T47D (cell line): Measurements from ENCODE around the gene TAGLN.
"Not testable (repeated sequence)": the region's sequence is repeated elsewhere in the genome, so short reads cannot be mapped to it uniquely, and the experiment has no call there.

Experiments
- DNase-seq, 2 experiments: peaks; one replicate each; pipeline versions ENCODE4 v3.0.0 to v3.0.0-alpha.2; 2011 to 2012; ENCODE audit warnings: low read depth in 1 of 2, low spot score in 1 of 2
- JUND ChIP-seq: IDR thresholded peaks from 2 replicates; pipeline ENCODE4 v1.6.1; 2012; ENCODE audit warnings: low read depth
- in situ Hi-C: cut with HindIII; loops from 2 replicates; pipeline ENCODE4 v1.10.0; 2016; ENCODE audit warnings: low sequenced_read_pairs, low pct_unique_long_range_greater_than_20kb

The TAGLN gene

GRCh38 chr11:117203069-117203407, 3.9 kb downstream of the TAGLN start:
- no peak for TF ChIP-seq JUND
- no peak for DNase-seq
- in situ Hi-C loops = no loop called here

- in situ Hi-C loops = no loop called here
- TF ChIP-seq JUND = no peak
- DNase-seq = no peak
These were observed 5.3 kb downstream of the TAGLN start for GRCh38 chr11:117204283-117205080.

GRCh38 chr11:117205211-117205818, 6.1 kb downstream of the TAGLN start:
- no peak for DNase-seq

GRCh38 chr11:117206111-117206510, 6.9 kb downstream of the TAGLN start:
- in situ Hi-C loops, DNase-seq: not testable (repeated sequence)

More at GRCh38 chr11:117205211-117205818, 6.1 kb downstream of the TAGLN start:
- no peak for TF ChIP-seq JUND
- in situ Hi-C loops = no loop called here

- in situ Hi-C loops, DNase-seq: not testable (repeated sequence)
These were observed 7.7 kb downstream of the TAGLN start for GRCh38 chr11:117206859-117207258.

GRCh38 chr11:117207481-117207880, 8.3 kb downstream of the TAGLN start:
- in situ Hi-C loops = not testable (repeated sequence)

GRCh38 chr11:117208710-117209109, 9.5 kb downstream of the TAGLN start:
- in situ Hi-C loops = not testable (repeated sequence)

More at GRCh38 chr11:117207481-117207880, 8.3 kb downstream of the TAGLN start:
- not testable (repeated sequence) for DNase-seq

GRCh38 chr11:117209351-117210125, 10.4 kb downstream of the TAGLN start:
- in situ Hi-C loops, DNase-seq: not testable (repeated sequence)

More at GRCh38 chr11:117208710-117209109, 9.5 kb downstream of the TAGLN start:
- DNase-seq = not testable (repeated sequence)

GRCh38 chr11:117210620-117211019, 11.4 kb downstream of the TAGLN start:
- in situ Hi-C loops = no loop called here
- no peak for DNase-seq
- TF ChIP-seq JUND = no peak

GRCh38 chr11:117212697-117213355, 13.7 kb downstream of the TAGLN start:
- no peak for DNase-seq
- TF ChIP-seq JUND = no peak
- in situ Hi-C loops = no loop called here

- TF ChIP-seq JUND = no peak
- in situ Hi-C loops = no loop called here
- DNase-seq = no peak
These were observed 15.4 kb downstream of the TAGLN start for GRCh38 chr11:117214404-117215110.
